H1 (cell line): ENCODE data around the gene HOXB6. TPM values are rescaled to one million over a fixed set of nuclear protein-coding genes. Genes with fewer than 3 reads are reported as not detected.
A peak's percentile ranks its signal among the peaks of the same experiment; 100 is the strongest.

ENCODE experiments used
- ATF3 ChIP-seq: IDR thresholded peaks from 2 replicates; pipeline ENCODE4 v1.6.1; 2011; ENCODE audit warnings: low read depth, mild to moderate bottlenecking, low read length; ENCODE audit not compliant: insufficient read depth
- BRCA1 ChIP-seq: IDR thresholded peaks from 2 replicates; pipeline ENCODE4 v1.6.1; 2012; ENCODE audit warnings: low read depth, low read length, improper control_type of control experiment
- CHD7 ChIP-seq: fragments of 300-600 bp; sonication (generic); IDR thresholded peaks from 2 replicates; pipeline ENCODE4 v1.7.1; 2012; ENCODE audit warnings: low read length, moderate library complexity, mild to moderate bottlenecking, inconsistent platforms; ENCODE audit not compliant: insufficient replicate concordance
- CTBP2 ChIP-seq: IDR thresholded peaks from 2 replicates; pipeline ENCODE4 v1.7.0; 2011; ENCODE audit warnings: borderline replicate concordance, mild to moderate bottlenecking, moderate library complexity, mixed read lengths, low read length; ENCODE audit not compliant: insufficient read depth, insufficient read length
- EZH2 ChIP-seq: fragments of 200-600 bp; sonication (generic); IDR thresholded peaks from 2 replicates; pipeline ENCODE4 v1.7.1; 2012; ENCODE audit warnings: low read depth, mild to moderate bottlenecking, moderate library complexity, low read length, inconsistent platforms; ENCODE audit not compliant: severe bottlenecking
- RNF2 ChIP-seq: fragments of 200-900, 300-1000 bp; sonication (generic); IDR thresholded peaks from 2 replicates; pipeline ENCODE4 v1.7.1; 2016; ENCODE audit warnings: borderline replicate concordance, low read depth, mild to moderate bottlenecking, antibody characterized with exemption, low read length; ENCODE audit not compliant: poor library complexity, severe bottlenecking; ENCODE audit errors: missing control alignments
- polyA plus RNA-seq, 7 experiments: library from polyadenylated mRNA; depleted of rRNA in 3 of 7; stranded (reverse) in 5 of 7; unstranded in 2 of 7; fragments of >200 nt in 5 of 7; fragments of 200-250 nt in 2 of 7; gene quantifications; 1 replicate in 5 of 7; 2 replicates in 1 of 7; 4 replicates in 1 of 7; pipeline versions ENCODE4 v1.2.1 to v1.2.3, GENCODE V29; 2011 to 2013; ENCODE audit warnings: missing spikeins in 2 of 7, mixed read lengths in 2 of 7
- total RNA-seq: library from RNA; stranded (reverse); fragmentation: NEBNext Ultra II Directional; extraction: Animal tissue kit (Norgen Biotek cat#: 25700); gene quantifications from 2 replicates; pipeline ENCODE4 v1.2.1, GENCODE V29; 2021

Gene HOXB6
- total and polyA plus RNA-seq, 2 of the 8 experiments (the other 6 are each of a cell fraction or from before 2014, with no cell fraction given) = not detected

- peak; percentile 93 for TF ChIP-seq CTBP2
- peak; percentile 77 for TF ChIP-seq EZH2
- TF ChIP-seq CHD7 = no peak
- TF ChIP-seq ATF3 = no peak
- TF ChIP-seq BRCA1 = no peak
- peak; percentile 91 for TF ChIP-seq RNF2
Observed at GRCh38 chr17:48576479-48577309, 28.1 kb downstream of the HOXB6 start (continued).
